ENCODE data around the gene CREB5.

CREB5 gene

DNA sequence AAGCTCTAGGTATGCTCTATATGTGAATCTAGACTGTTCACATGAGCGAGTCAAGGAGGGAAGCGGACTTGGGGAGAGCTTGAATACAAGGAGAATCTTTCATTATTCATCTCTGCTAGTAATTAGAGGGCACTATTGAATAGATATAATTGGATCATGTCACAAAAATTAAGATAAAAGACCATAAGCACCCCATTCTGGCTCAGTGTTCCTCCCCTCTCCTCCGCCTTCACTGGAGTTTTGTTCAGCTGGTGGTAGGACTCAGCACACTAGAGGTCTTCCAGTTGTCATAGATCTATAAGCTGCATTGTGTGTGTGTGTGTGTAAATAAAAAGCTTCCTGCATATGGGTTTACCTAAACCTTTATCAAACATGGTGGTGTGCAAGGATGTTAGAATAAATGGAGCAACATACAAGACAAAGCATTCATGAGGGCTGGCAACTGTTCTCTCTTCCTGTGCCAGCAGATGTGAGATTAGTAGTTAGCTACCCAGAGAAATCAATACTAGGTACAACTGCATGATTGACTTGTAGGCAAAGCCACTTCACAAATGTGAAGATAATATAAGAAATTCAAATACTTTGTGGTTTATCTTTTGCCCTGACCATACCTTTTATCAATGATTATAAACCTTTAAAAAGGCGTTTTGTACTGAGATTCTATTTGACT is 142.6 kb downstream of the CREB5 start:
- no peak for DNase-seq

- no peak for DNase-seq
Observed at GRCh38 chr7:28556025-28556424, 143.7 kb downstream of the CREB5 start.

GRCh38 chr7:28556671-28557070 is 144.4 kb downstream of the CREB5 start:
- DNase-seq = no peak

GRCh38 chr7:28558236-28558635 is 145.9 kb downstream of the CREB5 start:
- no peak for DNase-seq

- no peak for DNase-seq
Observed at GRCh38 chr7:28560767-28561166, 148.4 kb downstream of the CREB5 start.

DNA sequence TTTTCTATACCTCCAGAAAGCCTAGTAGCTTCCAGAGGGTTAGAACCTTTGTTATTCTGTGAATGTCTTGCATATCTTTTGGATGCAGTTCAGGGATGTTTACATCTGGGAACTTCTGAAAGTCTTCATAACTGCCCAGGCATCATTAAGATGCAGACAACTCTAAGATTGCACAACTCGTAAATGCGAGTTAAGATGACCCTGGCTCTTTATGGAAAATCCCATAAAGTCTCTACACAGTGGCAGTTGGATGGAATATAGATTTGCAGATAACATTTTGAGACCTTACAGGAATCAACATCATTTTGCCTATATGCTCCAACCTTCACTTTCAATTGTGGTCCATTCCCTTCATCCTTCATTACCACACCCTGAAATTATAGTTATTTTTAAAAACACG is 151.7 kb downstream of the CREB5 start:
- no peak for DNase-seq

GRCh38 chr7:28564755-28565374 is 152.5 kb downstream of the CREB5 start:
- DNase-seq = no peak

- DNase-seq = no peak
Observed at GRCh38 chr7:28565980-28566379, 153.7 kb downstream of the CREB5 start.

GRCh38 chr7:28570113-28570969 is 158.0 kb downstream of the CREB5 start:
- no peak for DNase-seq

- no peak for DNase-seq
Observed at GRCh38 chr7:28570970-28571288, 158.6 kb downstream of the CREB5 start.

DNA sequence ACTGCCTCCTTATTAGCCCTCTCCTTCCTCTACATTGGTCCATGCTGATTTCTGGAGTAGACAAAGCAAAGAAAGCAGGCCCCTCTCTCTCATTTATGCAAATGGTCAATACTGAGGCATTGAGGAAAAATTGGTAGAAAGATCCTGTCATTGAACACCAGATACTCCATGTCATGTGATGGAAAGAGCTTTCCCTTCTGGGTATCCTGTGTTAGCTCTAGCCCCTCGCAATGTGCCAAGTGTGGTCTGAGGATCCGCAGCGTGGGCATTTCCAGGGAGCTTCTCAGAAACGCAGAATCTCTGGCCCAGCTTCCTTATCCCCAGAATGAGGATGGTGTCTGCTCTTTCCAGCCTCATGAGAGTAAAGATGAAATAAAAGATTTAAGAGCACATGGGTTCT is 159.1 kb downstream of the CREB5 start:
- no peak for DNase-seq

DNA sequence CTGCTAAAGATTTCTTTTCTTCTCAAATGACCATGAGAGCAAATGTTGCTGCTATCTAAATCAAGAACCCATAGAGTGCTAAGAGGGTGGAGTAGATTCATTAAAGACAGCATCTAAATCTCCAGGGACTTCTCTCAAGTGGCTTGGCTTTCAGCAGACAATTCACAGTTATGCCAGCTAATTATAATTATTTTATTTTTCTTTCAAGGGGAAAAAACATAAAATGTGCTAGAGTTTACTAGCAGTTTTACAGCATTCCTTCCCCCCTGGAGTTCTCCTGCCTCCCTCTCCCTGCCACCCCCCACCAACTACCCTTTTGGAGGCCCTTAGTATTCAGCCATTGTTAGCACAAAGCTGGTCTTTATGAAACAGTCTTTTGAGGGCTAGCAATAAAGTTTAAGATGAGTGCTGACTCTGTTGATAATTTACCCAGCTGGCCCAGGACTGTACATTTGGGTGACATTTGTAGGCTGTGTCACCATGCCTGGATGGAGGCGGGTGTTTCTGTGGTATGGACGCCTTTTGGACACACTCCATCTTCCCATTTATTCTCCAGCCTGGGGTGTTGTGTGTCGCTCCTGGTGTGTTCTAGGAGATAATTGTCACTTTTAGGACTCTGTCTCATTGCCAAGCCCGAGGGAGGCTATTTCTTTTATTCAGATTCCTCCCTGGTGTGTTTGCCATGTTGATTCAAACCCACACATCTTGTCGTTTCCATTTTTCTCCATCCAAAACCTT is 160.2 kb downstream of the CREB5 start:
- DNase-seq = no peak

DNA sequence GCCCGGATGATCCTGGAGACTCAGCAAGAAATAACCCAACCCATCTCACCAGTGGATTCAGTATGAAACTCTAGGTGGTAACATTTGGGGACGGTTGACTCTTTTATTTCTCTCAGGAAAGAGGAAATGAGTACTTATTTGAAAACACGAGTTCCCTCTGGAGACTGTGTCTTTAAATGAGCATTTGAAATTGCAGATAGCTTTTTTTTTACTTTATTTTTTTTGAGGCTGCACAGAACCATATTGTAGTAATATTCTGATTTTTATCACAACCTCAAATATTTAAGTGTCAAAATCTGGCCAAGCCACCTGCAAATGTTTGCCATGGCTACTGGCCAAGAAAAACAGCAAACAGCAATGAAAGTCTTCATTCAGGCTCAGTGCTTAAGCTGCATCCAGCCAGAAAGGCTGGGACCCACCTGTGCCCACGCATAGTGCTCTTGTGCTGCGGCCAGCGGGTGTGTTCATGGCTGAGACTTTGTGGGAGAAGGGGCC is 160.8 kb downstream of the CREB5 start:
- peak; percentile 35 for DNase-seq

DNA sequence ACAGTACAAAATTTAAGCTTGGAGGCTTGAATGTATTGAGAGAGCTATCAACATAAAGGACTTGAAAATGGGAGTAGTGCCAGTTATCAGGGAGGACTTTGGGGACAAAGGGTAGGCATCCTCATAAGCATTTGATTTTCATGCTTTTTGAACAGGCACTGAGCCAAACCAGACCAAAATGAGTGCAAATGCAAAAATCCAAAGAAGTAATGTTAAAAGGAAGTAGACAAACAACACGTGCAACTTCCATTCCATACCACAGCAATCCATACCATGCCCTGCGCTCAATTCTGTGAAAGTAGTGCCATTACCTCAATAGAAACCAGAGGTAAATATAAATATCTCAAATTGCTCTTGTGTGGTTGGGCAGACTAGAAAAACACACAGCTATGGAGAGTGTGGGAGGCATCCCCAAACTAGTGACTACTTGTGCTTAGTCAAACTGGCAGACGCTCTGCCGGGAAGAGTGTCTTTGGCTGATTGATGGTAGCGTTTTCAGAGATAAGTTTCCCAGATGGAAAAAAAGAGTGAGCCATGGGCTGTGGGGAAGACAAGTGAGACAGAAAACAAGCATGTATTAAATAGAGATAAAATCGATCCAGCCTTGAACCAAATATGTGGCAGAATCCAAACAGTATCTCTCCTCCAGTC is 161.5 kb downstream of the CREB5 start:
- no peak for DNase-seq

DNA sequence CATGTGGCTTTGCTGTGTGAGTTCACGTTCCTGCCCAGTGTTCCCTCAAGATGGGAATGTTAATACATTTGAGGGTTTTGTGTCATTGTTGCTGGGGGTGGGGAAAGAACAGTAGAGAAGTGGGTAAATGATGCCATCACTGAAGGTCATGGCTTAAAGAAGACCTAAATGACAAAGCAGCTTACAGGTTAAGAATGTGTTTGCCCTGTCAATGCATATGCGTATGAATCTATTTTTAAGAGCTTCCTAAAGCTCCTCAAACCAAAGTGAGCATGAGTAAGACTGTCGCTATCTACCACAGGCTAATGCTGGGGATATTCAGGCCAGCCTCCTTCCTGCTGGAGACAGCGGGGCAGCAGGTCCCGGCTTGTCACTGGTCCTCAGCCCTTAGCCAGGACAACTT is 162.9 kb downstream of the CREB5 start:
- DNase-seq = no peak

- DNase-seq = no peak
Observed at GRCh38 chr7:28576656-28577055, 164.3 kb downstream of the CREB5 start.

DNA sequence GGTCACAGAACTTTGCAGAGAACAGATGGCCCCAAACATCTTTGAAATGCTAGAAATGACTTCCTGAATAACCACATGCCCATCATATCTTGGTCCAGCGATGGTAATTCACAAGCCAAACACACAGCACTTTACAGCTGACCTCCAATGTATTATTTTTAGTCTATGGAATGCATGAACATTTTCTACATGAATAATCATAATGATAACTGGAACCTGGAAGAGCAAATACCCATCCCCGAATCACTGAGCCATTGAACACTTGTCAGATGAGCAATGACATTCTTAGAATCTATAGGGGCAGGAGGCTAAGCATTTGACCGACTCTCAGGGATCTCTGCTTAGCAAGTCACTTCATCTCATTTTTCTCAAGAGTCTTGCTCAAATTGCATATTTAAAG is 167.3 kb downstream of the CREB5 start:
- no peak for DNase-seq

GRCh38 chr7:28580665-28581064 is 168.3 kb downstream of the CREB5 start:
- no peak for DNase-seq

DNA sequence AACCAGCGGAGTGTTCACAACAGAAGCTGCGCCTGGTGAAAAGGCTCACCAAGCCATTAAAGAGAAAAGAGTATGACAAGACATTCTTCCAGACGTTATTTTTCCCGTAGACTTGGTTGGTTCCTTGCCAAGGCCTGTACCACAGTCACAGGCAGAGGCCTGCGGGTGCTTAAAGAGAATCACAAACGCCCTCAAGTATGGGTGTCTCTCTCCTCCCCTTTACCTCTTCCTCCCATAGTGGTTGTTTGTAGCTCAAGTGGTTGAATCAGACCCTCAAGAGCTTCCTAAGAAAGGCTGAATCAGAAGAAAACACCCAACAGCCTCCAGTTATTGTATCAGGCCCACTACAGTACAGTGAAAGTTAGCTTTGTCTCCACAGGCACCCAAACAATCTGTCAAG is 169.0 kb downstream of the CREB5 start:
- DNase-seq = no peak

DNA sequence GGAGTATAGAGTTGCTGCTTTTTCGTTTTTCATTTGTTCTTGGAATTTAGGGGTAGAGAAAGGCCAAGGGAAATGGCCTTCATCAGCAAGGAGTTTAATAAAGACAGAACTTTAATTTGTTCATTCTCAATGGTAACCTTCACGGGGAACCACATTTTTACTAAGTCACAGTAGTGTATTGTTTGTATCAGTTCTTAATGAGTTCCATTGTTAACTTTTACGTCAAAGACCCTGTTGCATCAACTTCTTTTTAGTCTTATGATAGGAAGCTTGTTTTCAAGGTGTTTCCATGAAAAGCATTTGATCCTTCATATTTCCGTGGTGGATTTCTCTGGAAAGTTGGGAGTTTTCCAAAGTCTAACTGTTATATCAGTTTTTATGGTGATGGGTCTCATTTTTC is 169.9 kb downstream of the CREB5 start:
- no peak for DNase-seq

- no peak for DNase-seq
Observed at GRCh38 chr7:28584235-28584634, 171.9 kb downstream of the CREB5 start.

DNA sequence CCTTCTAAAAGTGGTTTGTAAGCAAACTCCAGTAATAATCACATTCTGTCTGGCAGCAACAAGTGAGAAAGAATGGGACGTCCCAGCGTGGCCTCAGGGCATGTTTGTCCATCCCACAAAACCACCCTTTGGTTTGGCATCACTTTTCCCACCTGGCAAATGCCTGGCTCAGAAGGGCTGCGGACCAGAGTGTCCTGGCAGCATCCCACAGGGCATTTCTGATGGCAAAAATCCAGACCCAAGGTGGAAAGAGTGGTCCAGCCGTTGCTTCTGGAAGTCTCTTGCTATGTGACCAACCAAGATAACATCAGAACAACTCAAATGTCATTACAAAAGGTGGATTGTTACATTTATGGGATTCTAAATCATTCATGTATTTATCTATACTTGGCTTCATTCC is 174.4 kb downstream of the CREB5 start:
- DNase-seq = no peak

GRCh38 chr7:28587211-28587610 is 174.9 kb downstream of the CREB5 start:
- no peak for DNase-seq
